Fibroblast of villous mesenchyme (primary cell): Measurements from ENCODE around the gene RNF17. TPM values are rescaled to one million over a fixed set of nuclear protein-coding genes. Genes with fewer than 3 reads are reported as not detected.

Source experiments
- DNase-seq: peaks from one replicate; pipeline ENCODE4 v3.0.0-alpha.2; 2010; ENCODE audit warnings: low read depth
- H3K4me3 ChIP-seq: 2 replicates; pipeline ENCODE4 v1.5.1; 2011; ENCODE audit warnings: low read depth, mild to moderate bottlenecking, low read length
- total RNA-seq: library from RNA; depleted of rRNA; stranded (reverse); fragments of >200 nt; gene quantifications from 2 replicates; pipeline ENCODE4 v1.2.3, GENCODE V29; 2012
- TF ChIP-seq, protein P1 (sequence below): IDR thresholded peaks from 2 replicates; pipeline ENCODE4 v1.5.1; 2012; ENCODE audit warnings: low read depth, mild to moderate bottlenecking, low read length; ENCODE audit not compliant: insufficient read depth

The RNF17 gene
- total RNA-seq, 1 donor, result 0.86 TPM

DNA sequence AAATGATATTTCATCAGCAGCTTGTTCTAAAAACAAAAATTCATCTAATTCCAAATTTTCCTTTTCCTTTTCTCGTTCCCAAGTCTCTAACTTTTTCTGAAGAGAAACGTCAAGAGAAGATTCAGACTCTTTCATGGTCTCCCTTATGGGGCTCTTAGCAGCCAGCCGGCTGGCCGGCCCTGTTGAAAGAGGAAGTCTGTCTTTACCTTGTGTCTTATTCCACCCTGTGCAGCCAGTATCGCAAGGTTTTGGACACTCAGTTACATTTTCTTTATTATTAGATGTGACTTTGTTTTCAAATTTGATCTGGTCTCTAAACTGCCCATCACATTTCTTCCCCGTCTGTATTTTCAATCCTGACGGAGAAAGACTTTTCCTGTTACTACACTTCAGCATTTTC, 142.3 kb downstream of the RNF17 start:
- no peak overlapping the region for H3K4me3 ChIP-seq
- TF ChIP-seq, protein P1, sequence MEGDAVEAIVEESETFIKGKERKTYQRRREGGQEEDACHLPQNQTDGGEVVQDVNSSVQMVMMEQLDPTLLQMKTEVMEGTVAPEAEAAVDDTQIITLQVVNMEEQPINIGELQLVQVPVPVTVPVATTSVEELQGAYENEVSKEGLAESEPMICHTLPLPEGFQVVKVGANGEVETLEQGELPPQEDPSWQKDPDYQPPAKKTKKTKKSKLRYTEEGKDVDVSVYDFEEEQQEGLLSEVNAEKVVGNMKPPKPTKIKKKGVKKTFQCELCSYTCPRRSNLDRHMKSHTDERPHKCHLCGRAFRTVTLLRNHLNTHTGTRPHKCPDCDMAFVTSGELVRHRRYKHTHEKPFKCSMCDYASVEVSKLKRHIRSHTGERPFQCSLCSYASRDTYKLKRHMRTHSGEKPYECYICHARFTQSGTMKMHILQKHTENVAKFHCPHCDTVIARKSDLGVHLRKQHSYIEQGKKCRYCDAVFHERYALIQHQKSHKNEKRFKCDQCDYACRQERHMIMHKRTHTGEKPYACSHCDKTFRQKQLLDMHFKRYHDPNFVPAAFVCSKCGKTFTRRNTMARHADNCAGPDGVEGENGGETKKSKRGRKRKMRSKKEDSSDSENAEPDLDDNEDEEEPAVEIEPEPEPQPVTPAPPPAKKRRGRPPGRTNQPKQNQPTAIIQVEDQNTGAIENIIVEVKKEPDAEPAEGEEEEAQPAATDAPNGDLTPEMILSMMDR, result no peak
- DNase-seq, result no peak

DNA sequence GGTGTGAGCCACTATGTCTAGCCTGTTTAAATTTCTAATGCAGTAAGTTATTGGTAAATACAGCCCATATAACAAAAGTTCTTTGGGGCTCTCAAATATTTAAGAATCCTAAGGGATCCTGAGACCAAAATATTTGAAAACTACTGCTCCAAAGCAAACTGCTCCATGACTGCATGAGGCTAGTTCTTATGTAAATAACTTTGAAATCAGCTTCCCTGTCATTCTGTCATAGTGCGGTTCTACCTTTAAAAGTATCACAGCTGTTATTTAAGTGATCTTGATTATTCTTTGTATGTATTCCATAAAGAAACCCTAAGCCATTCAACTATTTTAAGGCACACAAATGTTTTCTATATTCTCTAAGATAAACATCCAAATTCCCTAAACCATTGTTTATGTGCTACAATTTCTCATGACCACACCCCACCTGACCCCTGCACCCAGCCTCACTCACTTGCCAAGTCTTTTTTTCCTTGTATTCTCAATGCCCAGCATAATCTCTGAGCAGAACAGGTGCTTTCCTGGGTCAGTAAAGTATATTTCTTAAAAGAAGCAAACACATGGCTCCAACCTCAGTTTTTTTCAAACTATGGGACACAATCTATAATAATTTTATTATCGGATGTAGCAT, 146.6 kb downstream of the RNF17 start:
- TF ChIP-seq, protein P1, result no peak
- peak; percentile 26 for DNase-seq
- H3K4me3 ChIP-seq, result no peak overlapping the region

DNA sequence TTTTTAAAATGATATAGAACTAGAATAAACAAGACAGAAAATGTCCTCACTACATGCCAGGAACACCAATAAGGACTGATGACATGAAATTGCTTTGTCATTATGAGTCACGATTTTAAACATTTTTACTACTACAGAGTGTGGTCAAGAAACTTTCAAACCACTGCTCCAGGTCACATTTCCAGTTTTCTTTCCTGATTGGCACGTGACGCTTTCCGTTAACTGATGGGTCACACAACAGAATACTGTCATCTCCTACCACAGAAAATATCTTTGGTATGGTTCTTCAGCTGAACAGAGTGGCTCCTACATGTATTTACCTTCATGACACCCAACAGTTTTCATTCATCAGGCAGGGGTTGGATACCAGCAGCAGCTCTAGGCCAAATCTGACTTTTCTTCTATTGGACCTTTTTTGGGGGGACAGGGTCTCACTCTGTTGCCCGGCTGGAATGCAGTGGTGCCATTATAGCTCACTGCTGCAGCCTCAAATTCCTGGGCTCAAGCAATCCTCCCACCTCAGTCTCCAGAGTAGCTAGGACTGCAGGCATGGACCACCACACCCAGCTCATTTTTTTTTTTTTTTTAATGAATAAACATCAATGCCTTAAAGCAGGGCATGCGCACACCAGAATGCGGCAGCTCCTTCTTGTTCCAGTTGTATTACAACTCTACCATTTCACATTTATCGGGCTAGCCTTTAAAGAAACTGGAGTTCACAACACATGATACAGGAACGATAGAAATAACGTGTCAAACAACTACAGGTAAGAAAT, 147.4 kb downstream of the RNF17 start:
- no peak overlapping the region for H3K4me3 ChIP-seq
- TF ChIP-seq, protein P1, result no peak
- DNase-seq, result peak; percentile 52

DNA sequence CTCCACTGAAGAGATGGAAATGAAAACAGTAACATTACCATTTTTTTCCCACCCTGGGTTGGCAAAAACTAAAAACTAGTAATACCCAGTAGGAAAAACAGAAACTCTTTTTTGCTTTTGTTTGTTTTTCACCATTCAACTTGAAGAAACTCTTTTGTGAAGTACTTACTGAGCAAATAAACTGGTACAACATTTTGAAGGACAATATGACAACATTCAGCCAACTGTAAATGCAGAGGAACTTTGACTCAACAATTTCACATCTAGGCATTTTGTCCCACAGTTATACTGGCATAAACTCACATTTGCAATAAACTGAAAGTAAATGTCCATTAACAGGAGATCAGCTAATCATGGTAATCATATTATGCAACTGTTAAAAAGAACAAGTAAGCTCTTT, 152.5 kb downstream of the RNF17 start:
- DNase-seq, result peak; percentile 15
- TF ChIP-seq, protein P1, result no peak
- no peak overlapping the region for H3K4me3 ChIP-seq

DNA sequence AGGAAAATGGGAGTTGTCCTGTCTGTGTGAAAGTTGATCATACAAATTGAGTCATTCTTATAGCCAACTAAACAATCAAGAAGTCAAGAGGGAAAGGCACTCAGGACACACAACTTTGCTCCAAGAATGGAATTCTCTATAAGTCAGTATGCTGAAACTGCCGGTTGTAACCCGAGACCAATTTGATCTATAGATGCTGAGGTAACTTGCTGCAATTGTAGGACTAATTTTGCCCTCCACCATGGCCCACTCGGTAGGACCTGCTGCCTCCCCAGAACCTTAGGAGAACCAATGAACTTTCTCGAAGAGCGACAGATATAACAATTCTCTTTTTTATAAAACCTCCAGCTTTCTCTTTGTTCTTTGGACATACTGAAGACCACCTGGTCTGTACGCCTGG, 157.0 kb downstream of the RNF17 start:
- TF ChIP-seq, protein P1, result no peak
- no peak for DNase-seq
- no peak overlapping the region for H3K4me3 ChIP-seq

DNA sequence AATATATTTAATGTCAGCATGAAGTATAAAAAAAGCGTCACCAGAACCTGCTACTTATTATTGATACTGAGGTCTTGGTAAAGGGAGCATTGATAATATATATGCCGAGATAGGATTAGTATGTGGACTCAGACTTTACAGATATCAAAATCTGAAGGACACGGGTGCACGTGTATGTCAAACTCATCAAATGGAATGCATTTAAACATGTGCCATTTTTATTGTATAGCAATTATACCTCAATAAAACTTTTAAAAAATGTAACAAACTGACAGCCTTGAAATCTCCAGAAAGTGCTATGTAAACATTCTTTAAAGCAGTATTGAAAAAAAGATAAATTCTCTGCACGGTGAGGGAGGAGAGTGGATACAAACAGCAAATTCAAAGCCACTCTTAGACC, 157.9 kb downstream of the RNF17 start:
- peak overlapping the region; percentile 64 for H3K4me3 ChIP-seq
- TF ChIP-seq, protein P1, result no peak
- DNase-seq, result no peak
